ENCODE measurements around the gene TMEM117.

Gene TMEM117

GRCh38 chr12:43805860-43806736 is 29.8 kb upstream of the TMEM117 start, which contains the start of gene TWF1 (continued):
- TF ChIP-seq ZFP3 (tag by site-specific recombination; IDR thresholded peaks at IDR 0.05; ENCODE audit: low read depth) (no peak), FEZF1 (tag by site-specific recombination; IDR thresholded peaks at IDR 0.05) (no peak; the same call in 1 of the 2 replicates), ZBTB1 (tag by site-specific recombination; IDR thresholded peaks at IDR 0.05) (no peak), MEIS1 (CRISPR knock-in tag; IDR thresholded peaks at IDR 0.05; ENCODE audit: borderline replicate concordance) (no peak), ZNF664 (tag by site-specific recombination; IDR thresholded peaks at IDR 0.05) (no peak), ZNF311 (tag by site-specific recombination; IDR thresholded peaks at IDR 0.05; ENCODE audit: borderline replicate concordance) (no peak), OSR2 (tag by site-specific recombination; IDR thresholded peaks at IDR 0.05) (no peak), ZNF792 (tag by site-specific recombination; IDR thresholded peaks at IDR 0.05) (no peak), ZNF571 (tag by site-specific recombination; IDR thresholded peaks at IDR 0.05) (no peak), ZNF621 (tag by site-specific recombination; IDR thresholded peaks at IDR 0.05) (no peak), AEBP2 (tag by site-specific recombination; IDR thresholded peaks at IDR 0.05; ENCODE audit: borderline replicate concordance) (no peak), ZNF184 (tag by site-specific recombination; IDR thresholded peaks at IDR 0.05) (no peak), ZNF354C (tag by site-specific recombination; IDR thresholded peaks at IDR 0.05; ENCODE audit: borderline replicate concordance, low read depth) (no peak), ZBTB11 (tag by site-specific recombination; conservative IDR thresholded peaks at IDR 0.05; ENCODE audit: low read depth) (peak; percentile 89), ZNF366 (tag by site-specific recombination; conservative IDR thresholded peaks at IDR 0.05) (0 out of 2 replicates have a peak, but pooled peaks have one; percentile 25), ZNF175 (tag by site-specific recombination; IDR thresholded peaks at IDR 0.05) (no peak), KLF16 (tag by site-specific recombination; IDR thresholded peaks at IDR 0.05) (0 out of 2 replicates have a peak, but pooled peaks have one; percentile 28), ZNF623 (tag by site-specific recombination; IDR thresholded peaks at IDR 0.05) (no peak), ZSCAN5A (tag by site-specific recombination; IDR thresholded peaks at IDR 0.05) (no peak; the same call in 1 of the 2 replicates), ZNF610 (tag by site-specific recombination; IDR thresholded peaks at IDR 0.05; ENCODE audit: borderline replicate concordance) (no peak), CTCF (tag by site-specific recombination; IDR thresholded peaks at IDR 0.05) (peak; percentile 53; the same call in 1 of the 2 replicates), ZNF280D (tag by site-specific recombination; IDR thresholded peaks at IDR 0.05) (no peak), BCL6B (tag by site-specific recombination; IDR thresholded peaks at IDR 0.05) (no peak), SCRT1 (tag by site-specific recombination; IDR thresholded peaks at IDR 0.05; ENCODE audit: borderline replicate concordance) (no peak), ZBTB7A (tag by site-specific recombination; IDR thresholded peaks at IDR 0.05; ENCODE audit: low read depth) (0 out of 2 replicates have a peak, but pooled peaks have one; percentile 19), BCL11A (tag by site-specific recombination; IDR thresholded peaks at IDR 0.05; ENCODE audit: low read depth) (no peak), ZNF248 (tag by site-specific recombination; IDR thresholded peaks at IDR 0.05) (no peak)
